C4-2B (cell line): ENCODE data around the gene CRELD2.

Source experiments
- CTCF ChIP-seq: fragments of 450-650 bp; conservative IDR thresholded peaks from 2 replicates; pipeline ENCODE4 v1.5.1; 2017; ENCODE audit warnings: mild to moderate bottlenecking
- ZFX ChIP-seq: fragments of 450-650 bp; IDR thresholded peaks from 2 replicates; pipeline ENCODE4 v1.6.1; 2017

GRCh38 chr22:49959782-49960158, 41.3 kb downstream of the CRELD2 start:
- TF ChIP-seq CTCF (no peak), ZFX (no peak)
